CD4-positive, alpha-beta T cell treated with Interleukin-17A for 4 hours (primary cell): ENCODE data around the gene IQCE.

Source experiments
- DNase-seq: peaks from one replicate; pipeline ENCODE4 v3.0.0-alpha.2; 2020; ENCODE audit warnings: mixed read lengths

The IQCE gene

DNA sequence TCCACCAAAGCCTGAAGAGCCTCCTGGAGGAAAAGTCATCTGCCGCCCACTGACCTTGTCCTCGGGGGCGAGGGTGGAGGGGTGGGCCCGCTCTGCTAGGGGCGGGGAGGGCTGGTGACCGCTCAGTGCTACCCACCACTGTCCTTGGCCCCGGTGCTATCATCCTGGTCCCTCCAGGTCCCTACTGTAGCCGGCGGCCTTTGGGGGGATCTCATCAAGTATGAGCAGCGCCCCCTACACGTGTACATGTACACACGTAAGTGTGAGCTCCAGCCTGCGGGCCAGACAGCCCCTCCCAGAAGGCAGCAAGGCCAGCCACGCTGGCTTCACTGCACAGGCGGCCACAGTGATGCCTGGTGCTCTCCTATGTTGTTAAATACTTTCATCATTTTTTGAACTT is 92.6 kb downstream of the IQCE start:
- DNase-seq, result no peak

- no peak for DNase-seq
These were observed 93.3 kb downstream of the IQCE start for GRCh38 chr7:2651847-2652735.

- DNase-seq, result no peak
These were observed 93.9 kb downstream of the IQCE start for GRCh38 chr7:2652736-2653060.

- DNase-seq, result no peak
These were observed 95.3 kb downstream of the IQCE start for GRCh38 chr7:2654059-2654458.

DNA sequence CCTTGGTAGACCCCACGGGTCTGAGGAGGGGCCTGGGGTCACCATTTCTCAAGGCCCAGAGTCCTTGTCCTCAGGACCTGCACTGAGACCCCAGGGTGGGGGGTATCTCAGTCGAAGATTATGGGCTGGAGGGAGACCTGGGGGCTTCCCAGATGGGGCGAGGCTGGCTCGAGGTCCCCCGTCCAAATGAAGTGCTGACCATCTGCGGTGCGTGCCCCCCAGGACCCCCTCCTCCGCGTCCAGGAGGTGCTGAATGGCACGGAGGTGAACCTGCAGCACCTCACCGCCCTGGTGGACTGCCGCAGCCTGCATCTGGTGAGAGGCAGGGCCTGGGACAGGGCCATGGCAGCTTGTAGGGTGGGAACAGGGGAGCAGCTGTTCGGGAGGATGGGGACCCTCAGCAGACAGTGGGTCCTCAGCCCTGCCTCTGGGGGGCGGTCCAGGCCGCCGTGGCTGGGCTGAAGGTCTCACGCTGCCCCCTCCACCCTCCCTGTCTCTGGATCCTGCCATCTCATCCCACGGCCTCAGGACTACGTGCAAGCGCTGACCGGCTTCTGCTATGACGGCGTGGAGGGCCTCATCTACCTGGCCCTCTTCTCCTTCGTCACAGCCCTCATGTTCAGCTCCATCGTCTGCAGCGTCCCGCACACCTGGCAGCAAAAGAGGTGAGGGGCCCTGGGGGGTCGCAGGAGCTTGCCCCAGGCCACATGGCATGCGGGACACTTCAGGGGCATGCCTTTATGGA is 97.3 kb downstream of the IQCE start:
- DNase-seq, result no peak

DNA sequence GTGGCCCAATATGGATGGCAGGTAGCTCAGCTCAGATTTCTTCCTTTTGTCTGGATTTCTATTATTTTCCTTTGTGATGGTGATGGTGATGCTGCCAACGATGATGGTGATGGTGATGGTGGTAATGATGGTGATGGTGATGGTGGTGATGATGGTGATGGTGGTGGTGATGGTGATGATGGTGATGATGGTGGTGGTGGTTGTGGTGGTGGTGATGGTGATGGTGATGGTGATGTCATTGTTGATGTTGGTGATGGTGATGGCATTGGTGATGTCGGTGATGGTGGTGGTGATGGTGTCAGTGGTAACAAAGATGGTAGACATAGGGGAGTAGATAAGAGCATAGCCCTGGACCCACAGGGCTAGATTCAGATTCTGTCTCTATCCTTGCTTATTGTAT is 98.4 kb downstream of the IQCE start:
- no peak for DNase-seq

DNA sequence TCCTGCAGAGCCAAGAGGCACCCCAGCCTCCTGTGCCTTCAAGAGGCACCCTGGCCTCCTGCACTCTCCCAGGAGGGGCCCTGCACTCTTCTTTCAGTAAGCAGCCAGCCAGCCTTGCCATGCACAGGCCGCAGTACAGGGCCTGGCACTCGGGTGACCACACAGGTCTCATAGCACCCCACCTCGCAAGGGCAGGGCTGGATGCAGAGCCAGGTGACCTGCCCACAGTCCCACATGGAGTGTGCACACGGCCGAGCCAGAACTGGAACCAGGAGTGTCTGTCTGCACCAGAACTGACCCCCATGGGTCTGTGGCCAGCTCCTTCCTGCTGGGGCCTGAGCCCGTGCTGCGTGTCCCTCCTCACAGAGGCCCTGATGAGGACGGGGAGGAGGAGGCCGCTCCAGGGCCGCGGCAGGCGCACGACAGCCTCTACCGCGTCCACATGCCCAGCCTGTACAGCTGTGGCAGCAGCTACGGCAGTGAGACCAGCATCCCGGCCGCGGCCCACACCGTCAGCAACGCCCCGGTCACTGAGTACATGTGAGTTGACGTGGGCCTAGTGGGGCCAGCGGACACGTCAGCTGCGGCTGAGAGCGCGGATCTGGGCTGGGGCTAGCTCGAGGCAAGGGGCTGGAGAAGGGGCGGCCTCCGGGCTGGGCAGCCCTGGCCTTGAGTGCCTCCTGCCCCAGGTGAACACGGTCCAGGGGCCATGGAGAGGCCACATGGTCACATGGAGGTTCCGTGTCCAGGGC is 99.3 kb downstream of the IQCE start:
- DNase-seq, result no peak

- no peak for DNase-seq
These were observed 100.2 kb downstream of the IQCE start for GRCh38 chr7:2658941-2659340.

DNA sequence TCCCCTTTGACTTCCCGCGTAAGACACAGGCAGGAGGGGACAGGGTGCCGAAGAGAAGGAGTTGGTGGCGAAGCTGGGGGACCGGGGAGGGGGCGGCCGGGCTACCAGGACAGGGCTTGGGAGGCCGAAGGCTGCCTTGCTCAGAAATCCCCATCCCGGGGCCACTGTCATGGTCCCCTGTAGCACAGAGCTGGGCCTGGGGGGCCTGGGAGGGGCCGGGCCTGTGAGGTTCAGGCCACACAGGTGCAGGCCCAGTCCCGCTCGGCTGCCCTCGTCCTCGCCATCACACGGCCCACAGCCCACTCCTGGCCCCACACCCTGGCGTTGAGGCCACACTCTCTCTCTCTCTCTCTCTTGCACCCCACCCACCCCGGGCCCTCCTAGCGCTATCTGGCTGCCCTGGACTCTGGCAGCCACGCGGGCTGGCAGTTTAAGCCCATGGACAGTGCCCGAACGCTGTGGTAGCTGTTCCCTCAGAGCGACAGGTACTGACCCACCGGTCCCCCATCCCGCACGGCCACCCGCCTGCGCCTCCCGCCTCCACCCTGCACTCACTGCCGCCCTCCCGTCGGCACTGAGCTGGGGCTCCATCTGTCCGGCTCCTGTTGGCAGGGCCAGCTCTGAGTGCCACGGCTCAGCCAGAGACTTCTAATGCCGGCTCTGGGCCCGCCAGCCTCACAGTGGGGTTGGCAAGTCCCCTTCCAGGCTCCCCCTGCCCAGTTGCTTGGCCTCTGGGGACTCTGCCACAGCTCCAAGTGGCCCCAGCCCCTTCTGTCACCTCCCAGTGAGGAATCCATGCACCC is 101.0 kb downstream of the IQCE start:
- DNase-seq, result no peak

DNA sequence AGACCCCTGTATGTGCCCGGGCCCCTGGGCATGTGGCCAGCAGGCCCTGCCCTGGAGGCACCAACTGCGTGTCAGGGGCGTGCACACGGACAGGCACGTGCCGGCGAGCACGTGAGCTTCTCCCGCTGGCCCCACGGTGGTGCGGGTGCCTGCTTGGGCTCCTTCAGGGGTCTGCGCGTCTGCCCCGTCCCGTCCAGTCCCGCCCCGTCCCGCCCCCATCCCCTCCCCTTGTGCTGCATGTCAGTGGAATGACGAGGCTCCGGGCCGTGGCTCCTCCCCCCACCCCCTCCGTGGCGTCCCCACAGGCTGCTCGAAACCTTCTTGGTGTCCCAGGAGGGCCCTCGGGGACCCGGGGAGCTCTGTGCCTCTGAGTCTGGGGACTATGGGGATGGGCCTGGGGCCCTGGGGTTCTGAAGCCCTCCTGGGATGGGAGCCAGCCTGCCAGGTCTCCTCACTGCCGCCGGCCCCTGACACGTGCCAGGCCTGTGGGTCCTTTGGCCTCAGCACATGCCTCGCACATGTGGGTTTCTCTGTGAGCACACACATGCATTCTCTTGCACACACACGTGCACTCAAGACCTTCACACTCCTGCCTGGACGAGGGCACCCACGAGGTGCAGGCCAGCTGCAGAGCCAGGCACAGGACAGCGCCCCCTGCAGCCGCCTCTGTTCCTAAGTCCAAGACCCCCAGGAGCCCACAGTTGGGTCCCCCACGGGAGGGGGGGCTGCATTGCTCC is 101.7 kb downstream of the IQCE start:
- DNase-seq, result no peak

GRCh38 chr7:2661096-2661449 is 102.3 kb downstream of the IQCE start:
- no peak for DNase-seq

- no peak for DNase-seq
These were observed 103.0 kb downstream of the IQCE start for GRCh38 chr7:2661602-2662272.

DNA sequence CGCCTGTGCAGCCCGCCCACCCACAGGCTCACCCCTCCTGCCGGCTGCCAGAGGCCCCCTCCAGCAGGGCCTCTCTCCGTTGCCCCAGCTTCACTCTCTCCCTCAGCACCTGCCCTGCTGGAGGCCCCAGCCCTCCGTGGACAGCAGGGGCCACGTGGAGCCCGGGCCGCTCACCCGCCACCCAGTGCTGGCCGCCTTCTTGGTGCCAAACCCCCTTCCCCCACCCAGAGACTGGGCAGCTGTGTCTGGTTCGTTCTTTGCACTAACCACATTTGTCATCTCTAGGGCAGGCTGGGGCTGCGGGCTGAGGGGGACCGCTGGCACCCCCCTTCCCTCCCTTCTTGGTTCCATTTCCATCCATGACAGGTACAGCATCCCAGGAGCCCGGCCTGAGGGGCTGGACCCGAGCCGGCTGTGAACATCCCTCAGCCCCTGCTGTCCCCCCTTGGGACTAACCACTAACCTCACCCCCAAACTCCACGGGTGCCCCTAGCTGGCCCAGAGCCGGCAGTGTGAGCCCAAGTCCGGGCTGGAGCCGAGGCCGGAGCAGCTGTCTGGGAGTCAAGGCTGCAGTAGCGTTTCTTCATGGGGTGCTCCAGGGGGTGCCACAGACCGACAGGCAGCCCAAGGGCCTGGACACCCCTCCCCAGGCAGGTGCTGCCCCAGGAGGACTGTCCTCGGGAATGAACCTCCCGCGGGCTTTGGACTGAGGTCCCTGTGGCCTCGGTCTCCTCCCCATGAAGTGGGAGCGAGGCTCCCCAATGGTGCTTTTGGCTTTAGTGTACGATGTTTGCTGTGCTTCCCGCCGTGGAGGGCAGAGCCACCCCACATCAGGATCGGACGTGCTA is 103.7 kb downstream of the IQCE start:
- no peak for DNase-seq

DNA sequence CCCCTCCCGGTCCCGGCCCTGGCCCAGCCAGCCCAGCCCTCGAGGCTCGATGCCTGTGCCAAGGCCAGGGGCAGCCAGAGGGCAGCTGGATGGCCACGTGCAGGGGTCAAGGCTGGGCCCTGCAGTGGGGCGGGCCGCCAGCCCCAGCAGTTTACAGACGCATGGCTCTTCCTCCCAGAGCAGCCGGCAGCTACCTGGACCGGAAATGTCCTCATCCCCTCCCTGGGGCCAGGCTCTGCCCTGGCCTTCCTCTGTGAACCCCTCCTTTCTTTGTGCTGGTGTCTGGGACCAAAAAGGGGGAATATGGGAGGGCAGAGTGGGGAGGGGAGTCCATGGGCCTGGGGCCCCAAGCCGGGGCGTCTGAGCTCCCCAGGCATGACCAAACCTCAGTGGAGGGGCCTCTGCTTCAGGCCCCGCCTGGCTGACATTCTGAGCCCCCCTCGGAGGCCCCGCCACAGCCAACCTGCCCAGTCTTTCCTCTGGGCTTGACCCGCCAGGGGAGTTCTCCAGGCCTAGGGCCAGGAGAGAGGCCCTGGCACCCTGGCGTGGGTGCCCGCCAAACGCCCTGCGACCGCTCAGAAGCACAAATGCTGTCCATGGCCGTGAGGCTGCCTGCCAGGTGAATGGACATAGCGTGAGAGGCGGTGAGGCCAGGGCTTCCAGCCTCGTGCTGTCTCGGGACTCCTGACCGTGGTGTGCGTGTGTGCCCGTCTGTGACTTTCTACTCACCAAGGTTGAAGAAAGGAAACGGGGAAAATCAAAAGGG is 104.5 kb downstream of the IQCE start:
- no peak for DNase-seq

- no peak for DNase-seq
These were observed 105.2 kb downstream of the IQCE start for GRCh38 chr7:2663960-2664359.
